Type B pancreatic cell (in vitro differentiated cells): Measurements from ENCODE around the gene ARHGEF25. TPM values are rescaled to one million over a fixed set of nuclear protein-coding genes. Genes with fewer than 3 reads are reported as not detected.
"Not testable (repeated sequence)": the region's sequence is repeated elsewhere in the genome, so short reads cannot be mapped to it uniquely, and the experiment has no call there.

Experiments used
- DNase-seq: peaks from one replicate; pipeline ENCODE4 v3.0.0; 2021; ENCODE audit warnings: mixed read lengths; ENCODE audit not compliant: unreplicated experiment; ENCODE audit errors: extremely low spot score
- H3K27ac Mint-ChIP-seq: 2 replicates; pipeline ENCODE4 v1.8.0; 2021; ENCODE audit warnings: mild to moderate bottlenecking, mixed read lengths
- H3K27me3 Mint-ChIP-seq: 2 replicates; pipeline ENCODE4 v1.8.0; 2021; ENCODE audit warnings: mixed read lengths
- H3K36me3 Mint-ChIP-seq: 2 replicates; pipeline ENCODE4 v1.8.0; 2021; ENCODE audit warnings: mixed read lengths
- H3K4me1 Mint-ChIP-seq: one replicate; pipeline ENCODE4 v1.8.0; 2021; ENCODE audit warnings: mixed read lengths; ENCODE audit not compliant: unreplicated experiment
- H3K4me3 Mint-ChIP-seq: 2 replicates; pipeline ENCODE4 v1.8.0; 2021; ENCODE audit warnings: mild to moderate bottlenecking, mixed read lengths
- H3K9me3 Mint-ChIP-seq: 2 replicates; pipeline ENCODE4 v1.8.0; 2021; ENCODE audit warnings: mixed read lengths
- total RNA-seq: library from RNA; stranded (reverse); gene quantifications from 2 replicates; pipeline ENCODE4 v1.2.1, GENCODE V29; 2021; ENCODE audit warnings: low replicate concordance
- TF ChIP-seq, protein P1 (sequence below): fragments of 200-600 bp; sonication (generic); conservative IDR thresholded peaks from 2 replicates; pipeline ENCODE4 v1.5.0; 2021; ENCODE audit warnings: antibody characterized with exemption, mild to moderate bottlenecking

ARHGEF25 gene
- total RNA-seq, 1 donor from 2014 or later = 34.6 TPM

DNA sequence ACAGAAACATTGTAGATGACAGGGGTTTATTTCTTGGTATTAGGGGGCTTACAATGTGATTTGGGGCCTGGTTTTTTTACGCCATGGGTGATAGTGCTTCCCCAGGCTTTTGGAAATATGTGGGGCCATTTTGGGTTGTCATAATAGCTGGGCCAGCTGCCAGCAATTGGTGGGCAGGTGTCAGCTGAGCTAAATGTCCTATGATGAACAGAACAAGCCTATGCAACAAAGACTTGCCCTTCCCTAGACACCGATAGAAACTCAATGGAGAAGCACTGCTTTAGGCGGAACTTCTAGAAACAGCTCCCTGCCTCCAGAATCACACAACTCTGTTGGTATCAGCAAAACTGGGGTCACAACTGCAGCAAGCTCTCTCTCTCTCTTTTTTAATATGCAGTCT, 26.9 kb downstream of the ARHGEF25 start:
- no peak overlapping the region for H3K27ac Mint-ChIP-seq
- TF ChIP-seq, protein P1, sequence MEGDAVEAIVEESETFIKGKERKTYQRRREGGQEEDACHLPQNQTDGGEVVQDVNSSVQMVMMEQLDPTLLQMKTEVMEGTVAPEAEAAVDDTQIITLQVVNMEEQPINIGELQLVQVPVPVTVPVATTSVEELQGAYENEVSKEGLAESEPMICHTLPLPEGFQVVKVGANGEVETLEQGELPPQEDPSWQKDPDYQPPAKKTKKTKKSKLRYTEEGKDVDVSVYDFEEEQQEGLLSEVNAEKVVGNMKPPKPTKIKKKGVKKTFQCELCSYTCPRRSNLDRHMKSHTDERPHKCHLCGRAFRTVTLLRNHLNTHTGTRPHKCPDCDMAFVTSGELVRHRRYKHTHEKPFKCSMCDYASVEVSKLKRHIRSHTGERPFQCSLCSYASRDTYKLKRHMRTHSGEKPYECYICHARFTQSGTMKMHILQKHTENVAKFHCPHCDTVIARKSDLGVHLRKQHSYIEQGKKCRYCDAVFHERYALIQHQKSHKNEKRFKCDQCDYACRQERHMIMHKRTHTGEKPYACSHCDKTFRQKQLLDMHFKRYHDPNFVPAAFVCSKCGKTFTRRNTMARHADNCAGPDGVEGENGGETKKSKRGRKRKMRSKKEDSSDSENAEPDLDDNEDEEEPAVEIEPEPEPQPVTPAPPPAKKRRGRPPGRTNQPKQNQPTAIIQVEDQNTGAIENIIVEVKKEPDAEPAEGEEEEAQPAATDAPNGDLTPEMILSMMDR = no peak
- no peak overlapping the region for H3K4me3 Mint-ChIP-seq

DNA sequence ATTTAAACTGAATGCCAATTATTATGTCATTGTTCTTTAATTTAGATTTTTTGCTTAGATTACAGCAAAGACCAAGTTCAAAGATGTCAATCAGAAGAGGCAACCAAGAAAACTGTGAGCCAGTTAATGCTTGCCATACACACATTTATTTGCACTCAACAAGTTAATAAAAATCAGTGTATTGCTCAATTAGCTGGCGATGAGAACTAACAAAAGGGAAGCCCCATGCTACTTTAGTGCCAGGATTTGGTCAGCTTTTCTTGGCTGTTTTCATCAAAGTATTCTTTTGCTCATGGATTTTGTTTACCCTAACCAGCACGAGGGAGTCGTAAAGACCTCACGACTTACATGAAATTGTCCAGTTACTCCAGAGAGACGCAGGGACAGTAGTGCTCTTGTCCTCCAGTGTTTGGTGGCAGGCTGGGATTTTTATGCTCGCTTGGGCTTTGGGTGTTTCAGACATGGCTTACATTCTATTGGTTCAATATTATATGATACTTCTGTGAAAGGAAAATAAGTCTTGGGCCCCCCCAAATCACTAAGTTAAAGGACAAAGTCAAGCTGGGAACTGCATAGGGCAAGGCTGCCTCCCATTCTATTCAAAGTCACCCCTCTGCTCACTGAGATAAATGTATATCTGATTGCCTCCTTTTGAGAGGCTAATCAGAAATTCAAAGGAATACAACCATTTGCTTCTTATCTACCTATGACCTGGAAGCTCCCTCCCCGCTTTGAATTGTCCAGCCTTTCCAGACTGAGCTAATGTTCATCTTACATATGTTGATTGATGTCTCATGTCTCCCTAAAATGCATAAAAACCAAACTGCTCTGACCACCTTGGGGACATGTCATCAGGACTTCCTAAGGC, 29.2 kb downstream of the ARHGEF25 start:
- Mint-ChIP-seq H3K27ac (no peak overlapping the region), H3K36me3 (no peaks in the 10 kb centered on the region), H3K27me3 (peaks cover 51% of the 10 kb centered on the region), H3K4me3 (no peak overlapping the region), H3K9me3 (no peaks in the 10 kb centered on the region), H3K4me1 (no peaks in the 10 kb centered on the region)
- DNase-seq = no peak
- TF ChIP-seq, protein P1 = no peak

More for the DNA sequence above, 26.9 kb downstream of the ARHGEF25 start:
- DNase-seq = no peak
- Mint-ChIP-seq H3K27me3 (peaks cover 67% of the 10 kb centered on the region), H3K36me3 (no peaks in the 10 kb centered on the region), H3K9me3 (no peaks in the 10 kb centered on the region), H3K4me1 (no peaks in the 10 kb centered on the region)

DNA sequence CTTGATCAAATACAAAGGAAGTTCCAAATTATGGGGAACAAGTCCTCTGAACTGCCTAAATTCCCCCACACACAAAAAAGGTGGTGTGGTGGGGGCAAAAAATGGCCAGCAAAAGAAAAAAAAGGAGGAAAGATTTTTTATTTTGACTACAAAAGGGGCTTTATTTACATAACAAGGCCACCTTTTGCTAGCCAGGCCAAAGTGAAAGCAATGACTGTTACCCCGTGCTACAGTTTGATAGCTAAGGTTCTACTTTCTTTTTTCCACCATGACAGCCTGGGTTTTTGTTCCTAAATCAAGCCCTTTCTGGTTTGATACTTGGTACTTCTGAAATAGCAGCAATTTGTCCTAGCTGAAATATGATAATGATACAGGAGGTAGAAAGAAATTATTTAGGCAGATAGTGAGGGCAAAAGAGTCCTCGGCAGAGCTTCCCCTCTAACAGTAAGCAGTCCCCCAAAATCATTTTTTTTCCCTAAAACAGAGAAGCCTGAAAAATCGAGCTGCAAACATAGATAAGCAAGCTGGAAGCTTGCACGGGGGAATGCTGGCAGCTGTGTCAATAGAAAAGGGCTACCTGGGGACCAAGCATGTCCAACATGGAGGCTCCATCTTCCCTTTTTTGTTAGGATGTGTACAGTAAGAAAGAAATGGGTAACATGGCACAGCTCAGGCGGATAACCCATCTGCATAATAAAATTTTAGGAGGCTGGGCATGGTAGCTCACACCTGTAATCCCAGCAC, 30.6 kb downstream of the ARHGEF25 start:
- DNase-seq = no peak
- H3K9me3 Mint-ChIP-seq = no peaks in the 10 kb centered on the region
- TF ChIP-seq, protein P1 = no peak
- H3K4me1 Mint-ChIP-seq = no peaks in the 10 kb centered on the region
- no peaks in the 10 kb centered on the region for H3K36me3 Mint-ChIP-seq
- H3K27me3 Mint-ChIP-seq = peaks cover 48% of the 10 kb centered on the region
- H3K27ac Mint-ChIP-seq = no peak overlapping the region
- no peak overlapping the region for H3K4me3 Mint-ChIP-seq

DNA sequence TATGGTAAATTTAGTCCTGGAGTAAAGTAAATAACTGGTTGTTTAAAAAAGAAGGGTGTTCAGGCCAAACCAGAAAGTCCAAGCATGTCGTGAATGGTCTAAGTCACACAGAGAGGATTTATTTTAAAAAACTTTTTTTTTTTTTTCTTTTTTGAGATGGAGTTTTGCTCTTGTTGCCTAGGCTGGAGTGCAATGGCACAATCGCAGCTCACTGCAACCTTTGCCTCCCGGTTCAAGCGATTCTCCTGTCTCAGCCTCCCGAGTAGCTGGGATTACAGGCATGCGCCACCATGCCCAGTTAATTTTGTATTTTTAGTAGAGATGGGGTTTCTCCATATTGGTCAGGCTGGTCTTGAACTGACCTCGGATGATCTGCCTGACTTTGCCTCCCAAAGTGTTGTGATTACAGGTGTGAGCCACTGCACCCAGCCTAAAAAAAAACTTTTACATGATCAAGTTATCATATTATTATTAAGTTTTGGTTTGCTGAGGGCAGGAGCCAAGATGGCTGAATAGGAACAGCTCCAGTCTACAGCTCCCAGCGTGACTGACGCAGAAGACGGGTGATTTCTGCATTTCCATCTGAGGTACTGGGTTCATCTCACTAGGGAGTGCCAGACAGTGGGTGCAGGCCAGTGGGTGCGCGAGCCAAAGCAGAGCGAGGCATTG, 34.9 kb downstream of the ARHGEF25 start:
- peaks cover 12% of the 10 kb centered on the region for H3K27me3 Mint-ChIP-seq
- H3K4me3 Mint-ChIP-seq, H3K9me3 Mint-ChIP-seq, H3K36me3 Mint-ChIP-seq, DNase-seq, H3K4me1 Mint-ChIP-seq, H3K27ac Mint-ChIP-seq: not testable (repeated sequence)

DNA sequence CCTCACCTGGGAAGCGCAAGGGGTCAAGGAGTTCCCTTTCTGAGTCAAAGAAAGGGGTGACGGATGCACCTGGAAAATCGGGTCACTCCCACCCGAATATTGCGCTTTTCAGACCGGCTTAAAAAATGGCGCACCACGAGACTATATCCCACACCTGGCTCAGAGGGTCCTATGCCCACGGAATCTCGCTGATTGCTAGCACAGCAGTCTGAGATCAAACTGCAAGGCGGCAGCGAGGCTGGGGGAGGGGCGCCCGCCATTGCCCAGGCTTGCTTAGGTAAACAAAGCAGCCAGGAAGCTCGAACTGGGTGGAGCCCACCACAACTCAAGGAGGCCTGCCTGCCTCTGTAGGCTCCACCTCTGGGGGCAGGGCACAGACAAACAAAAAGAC, 35.4 kb downstream of the ARHGEF25 start:
- H3K27ac Mint-ChIP-seq, H3K27me3 Mint-ChIP-seq, DNase-seq, H3K4me1 Mint-ChIP-seq, H3K9me3 Mint-ChIP-seq, H3K36me3 Mint-ChIP-seq, H3K4me3 Mint-ChIP-seq: not testable (repeated sequence)

DNA sequence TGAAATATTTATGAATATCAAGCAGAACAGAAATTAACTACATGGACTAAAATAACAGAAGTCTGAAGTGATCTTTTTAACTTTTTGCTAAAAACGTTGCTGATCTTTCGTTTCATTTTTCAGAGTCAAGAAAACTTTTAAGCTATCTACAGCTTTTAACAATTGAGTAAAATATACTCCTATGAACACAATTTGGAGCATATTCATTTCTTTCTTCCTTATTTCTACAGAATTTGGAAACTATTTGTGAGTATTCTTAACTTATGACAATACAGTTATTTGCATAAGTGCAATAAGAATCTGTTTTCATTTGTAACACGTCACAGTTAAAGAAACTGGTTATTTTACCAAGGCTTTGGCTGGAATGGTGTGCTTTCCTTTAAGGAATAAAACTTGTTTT, 42.8 kb downstream of the ARHGEF25 start:
- DNase-seq = no peak
- Mint-ChIP-seq H3K4me1 (no peaks in the 10 kb centered on the region), H3K36me3 (no peaks in the 10 kb centered on the region), H3K27me3 (peaks cover 15% of the 10 kb centered on the region), H3K9me3 (peaks cover 5% of the 10 kb centered on the region), H3K27ac (no peak overlapping the region), H3K4me3 (no peak overlapping the region)
- TF ChIP-seq, protein P1 = no peak
